Measurements from ENCODE around the gene IL15.
"Not testable (repeated sequence)": the region's sequence is repeated elsewhere in the genome, so short reads cannot be mapped to it uniquely, and the experiment has no call there.

The IL15 gene

GRCh38 chr4:141705048-141705746 lies 68.8 kb downstream of the IL15 start:
- DNase-seq (ENCODE audit: low spot score) = no peak

GRCh38 chr4:141705747-141706377 lies 69.5 kb downstream of the IL15 start:
- DNase-seq (ENCODE audit: low spot score) = no peak

- DNase-seq (ENCODE audit: low spot score) = no peak
Observed at GRCh38 chr4:141706445-141706844, 70.1 kb downstream of the IL15 start.

- DNase-seq (ENCODE audit: low spot score) = no peak
Observed at GRCh38 chr4:141711211-141711610, 74.8 kb downstream of the IL15 start.

GRCh38 chr4:141713185-141713584 lies 76.8 kb downstream of the IL15 start:
- no peak for DNase-seq (ENCODE audit: low spot score)

- DNase-seq (ENCODE audit: low spot score) = no peak
Observed at GRCh38 chr4:141713771-141714445, 77.5 kb downstream of the IL15 start.

- DNase-seq (ENCODE audit: low spot score) = no peak
Observed at GRCh38 chr4:141719585-141719984, 83.2 kb downstream of the IL15 start.

- no peak for DNase-seq (ENCODE audit: low spot score)
Observed at GRCh38 chr4:141721174-141721573, 84.8 kb downstream of the IL15 start.

GRCh38 chr4:141724646-141725045 lies 88.3 kb downstream of the IL15 start:
- no peak for DNase-seq (ENCODE audit: low spot score)

- DNase-seq (ENCODE audit: low spot score) = no peak
Observed at GRCh38 chr4:141727420-141727819, 91.0 kb downstream of the IL15 start.

GRCh38 chr4:141730805-141731204 lies 94.4 kb downstream of the IL15 start:
- DNase-seq (ENCODE audit: low spot score) = no peak

- no peak for DNase-seq (ENCODE audit: low spot score)
Observed at GRCh38 chr4:141731481-141731880, 95.1 kb downstream of the IL15 start.

- no peak for DNase-seq (ENCODE audit: low spot score)
Observed at GRCh38 chr4:141739636-141740035, 103.3 kb downstream of the IL15 start.

GRCh38 chr4:141746026-141746425 lies 109.6 kb downstream of the IL15 start:
- no peak for DNase-seq (ENCODE audit: low spot score)

GRCh38 chr4:141751806-141752205 lies 115.4 kb downstream of the IL15 start:
- not testable (repeated sequence) for DNase-seq (ENCODE audit: low spot score)

GRCh38 chr4:141757287-141757686 lies 120.9 kb downstream of the IL15 start:
- no peak for DNase-seq (ENCODE audit: low spot score)

- no peak for DNase-seq (ENCODE audit: low spot score)
Observed at GRCh38 chr4:141759796-141760425, 123.5 kb downstream of the IL15 start.

- no peak for DNase-seq (ENCODE audit: low spot score)
Observed at GRCh38 chr4:141761926-141762325, 125.5 kb downstream of the IL15 start.

- DNase-seq (ENCODE audit: low spot score) = no peak
Observed at GRCh38 chr4:141763374-141763773, 127.0 kb downstream of the IL15 start.

GRCh38 chr4:141768954-141769353 lies 132.6 kb downstream of the IL15 start:
- DNase-seq (ENCODE audit: low spot score) = no peak

- no peak for DNase-seq (ENCODE audit: low spot score)
Observed at GRCh38 chr4:141771889-141772830, 135.8 kb downstream of the IL15 start.

GRCh38 chr4:141772838-141773237 lies 136.5 kb downstream of the IL15 start:
- DNase-seq (ENCODE audit: low spot score) = no peak

Data from CD4-positive, alpha-beta T cell treated with Interleukin-15 for 4 hours (primary cell).